ENCODE measurements around the gene AGAP3.

DNA sequence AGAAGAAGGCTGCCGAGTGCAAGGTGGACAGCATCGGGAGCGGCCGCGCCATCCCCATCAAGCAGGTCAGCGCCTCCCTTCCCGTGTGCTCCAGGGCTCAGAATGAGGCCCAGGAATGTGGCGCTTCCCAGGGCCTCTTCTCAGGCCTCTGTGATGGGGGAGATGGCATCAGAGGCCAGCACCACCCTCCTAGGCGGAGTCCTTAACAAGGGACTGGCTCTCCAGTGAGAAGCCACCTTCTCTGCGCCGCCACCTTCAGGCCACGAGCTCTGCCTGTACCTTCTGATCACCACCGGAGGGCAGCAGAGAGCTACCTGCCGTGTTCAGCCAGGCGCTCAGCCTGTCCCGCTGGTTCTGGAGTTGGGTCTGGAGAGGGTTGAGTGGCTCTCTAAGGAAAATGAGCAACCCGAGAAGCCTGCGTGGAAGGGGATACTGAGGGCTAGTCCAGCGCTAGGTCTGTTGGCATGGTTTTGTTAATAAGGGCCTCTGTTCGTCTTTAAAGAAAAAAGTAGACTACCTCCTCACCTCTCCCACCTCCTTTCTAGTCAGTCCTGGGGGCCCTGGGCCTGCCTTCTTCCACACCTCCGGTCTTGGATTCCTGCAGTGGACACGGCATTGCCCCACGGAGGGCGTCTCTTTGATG is 37.7 kb downstream of the AGAP3 start:
- TF ChIP-seq POLR2A (IDR thresholded peaks at IDR 0.05) = no peak
- TF ChIP-seq CTCF (IDR thresholded peaks at IDR 0.05) = peak; percentile 95 to 99 (median 98)
